ENCODE results near the gene DLL4.

GRCh38 chr15:40921949-40922607 is 7.1 kb upstream of the DLL4 start:
- TF ChIP-seq CTCF (IDR thresholded peaks at IDR 0.05) = no peak
- no peak for TF ChIP-seq EZH2 (IDR thresholded peaks at IDR 0.05; ENCODE audit: borderline replicate concordance, insufficient read depth, low read depth, low read length, poor library complexity, severe bottlenecking)
